Natural killer cell (primary cell): ENCODE data around the gene FAM131A. TPM values are rescaled to one million over a fixed set of nuclear protein-coding genes. Genes with fewer than 3 reads are reported as not detected.
A peak's percentile ranks its signal among the peaks of the same experiment; 100 is the strongest.

Source experiments
- ATAC-seq, 3 donors: fragments of 150-1000 bp in 2 of 3; fragments of 200-7000 bp in 1 of 3; cut with Tn5 transposase; 1 replicate in 1 of 3; 2 replicates in 2 of 3; pipeline ENCODE4 v1.10.0; 2021; ENCODE audit warnings: mild to moderate bottlenecking in 2 of 3, moderate library complexity in 2 of 3
- DNase-seq, 2 donors: peaks; one replicate each; pipeline versions ENCODE4 v3.0.0 to v3.0.0-alpha.2; 2013 to 2021; ENCODE audit warnings: mixed read lengths in 1 of 2
- H3K27ac ChIP-seq: one replicate; pipeline ENCODE4 v1.5.1; 2013; ENCODE audit warnings: mild to moderate bottlenecking, low read length
- H3K27me3 ChIP-seq: one replicate; pipeline ENCODE4 v1.6.1; 2013; ENCODE audit warnings: low read length; ENCODE audit not compliant: control insufficient read depth, insufficient read depth
- H3K36me3 ChIP-seq: one replicate; pipeline ENCODE4 v1.6.1; 2013; ENCODE audit warnings: low read length; ENCODE audit not compliant: control insufficient read depth, insufficient read depth
- H3K4me1 ChIP-seq: one replicate; pipeline ENCODE4 v1.6.1; 2013; ENCODE audit warnings: low read length; ENCODE audit not compliant: control insufficient read depth, insufficient read depth
- H3K4me3 ChIP-seq: one replicate; pipeline ENCODE4 v1.5.1; 2013; ENCODE audit warnings: low read length
- H3K9me3 ChIP-seq: one replicate; pipeline ENCODE4 v1.6.1; 2013; ENCODE audit warnings: low read length; ENCODE audit not compliant: control insufficient read depth, insufficient read depth
- H3K27ac Mint-ChIP-seq, 2 donors: one replicate each; pipeline ENCODE4 v1.8.0; 2022; ENCODE audit warnings: mild to moderate bottlenecking in 2 of 2, mixed read lengths in 2 of 2, moderate library complexity in 1 of 2
- H3K27me3 Mint-ChIP-seq, 2 donors: one replicate each; pipeline ENCODE4 v1.8.0; 2022; ENCODE audit warnings: low read depth in 2 of 2, mixed read lengths in 2 of 2
- H3K36me3 Mint-ChIP-seq: one replicate; pipeline ENCODE4 v1.8.0; 2022; ENCODE audit warnings: mixed read lengths
- H3K4me1 Mint-ChIP-seq, 2 donors: one replicate each; pipeline ENCODE4 v1.8.0; 2022; ENCODE audit warnings: mixed read lengths in 2 of 2
- H3K4me3 Mint-ChIP-seq: one replicate; pipeline ENCODE4 v1.8.0; 2022; ENCODE audit warnings: mild to moderate bottlenecking, moderate library complexity, mixed read lengths
- H3K9me3 Mint-ChIP-seq, 2 donors: one replicate each; pipeline ENCODE4 v1.8.0; 2022; ENCODE audit warnings: mixed read lengths in 2 of 2
- CTCF ChIP-seq: fragments of 200-600 bp; IDR thresholded peaks from one replicate; pipeline ENCODE4 v1.8.0; 2022; ENCODE audit warnings: antibody characterized with exemption
- WGBS: methylation state at CpG from one replicate; pipeline ENCODE4 v1.1.7; 2013; ENCODE audit warnings: missing lambda C conversion rate; ENCODE audit not compliant: insufficient coverage; 5-methylcytosine and 5-hydroxymethylcytosine counted together
- intact Hi-C: fragments of 100-400 bp; cut with micrococcal nuclease; formaldehyde crosslinking; loops from one replicate; pipeline ENCODE4 v1.14.2; 2022
- total RNA-seq, 4 donors: library from RNA; stranded (reverse); fragments of 120-200 nt in 1 of 4; gene quantifications; one replicate each; pipeline versions ENCODE4 v1.2.3 to v1.2.4, GENCODE V29; 2013 to 2022

The FAM131A gene
- total RNA-seq, 3 donors from 2014 or later (not counting 1 experiment from before 2014, with no cell fraction given): 6.9 to 8.8 (median 8.5) TPM

DNA sequence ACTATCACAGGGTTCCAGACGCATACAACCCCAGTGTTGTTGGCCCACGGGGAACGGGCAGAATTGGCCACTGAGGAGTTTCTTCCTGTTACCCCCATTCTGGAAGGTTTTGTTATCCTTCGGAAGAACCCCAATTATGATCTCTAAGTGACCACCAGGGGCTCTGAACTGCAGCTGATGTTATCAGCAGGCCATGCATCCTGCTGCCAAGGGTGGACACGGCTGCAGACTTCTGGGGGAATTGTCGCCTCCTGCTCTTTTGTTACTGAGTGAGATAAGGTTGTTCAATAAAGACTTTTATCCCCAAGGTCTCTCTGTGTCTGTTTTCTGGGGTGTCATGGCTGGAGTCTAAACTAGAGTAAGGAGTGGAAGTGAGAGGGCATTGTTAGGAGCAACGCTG is 28.7 kb upstream of the FAM131A start:
- Mint-ChIP-seq H3K27ac (no peak overlapping the region), H3K27me3 (no peaks in the 10 kb centered on the region), H3K36me3 (peaks cover 31% of the 10 kb centered on the region), H3K9me3 (no peaks in the 10 kb centered on the region), H3K4me3 (no peak overlapping the region), H3K4me1 (no peaks in the 10 kb centered on the region)
- no peak for TF ChIP-seq CTCF
- peaks cover under 1% of the 10 kb centered on the region for H3K4me1 ChIP-seq
- intact Hi-C loops: no loop called here
- no peaks in the 10 kb centered on the region for H3K27me3 ChIP-seq
- ATAC-seq (no peak), DNase-seq (no peak)
- H3K9me3 ChIP-seq: no peaks in the 10 kb centered on the region
- H3K36me3 ChIP-seq: peaks cover 46% of the 10 kb centered on the region
- no peak overlapping the region for H3K4me3 ChIP-seq
- WGBS: 84% methylated on average over 7 of the region's 7 CpGs
- H3K27ac ChIP-seq: no peak overlapping the region

- H3K36me3 ChIP-seq: peaks cover 21% of the 10 kb centered on the region
- H3K4me1 ChIP-seq: peaks cover 20% of the 10 kb centered on the region
- Mint-ChIP-seq H3K4me1 (peaks cover 6 to 14% of the 10 kb centered on the region in 2 donors), H3K36me3 (peaks cover 20% of the 10 kb centered on the region), H3K9me3 (no peaks in the 10 kb centered on the region), H3K27ac (peak overlapping the region in 1 of 2 donors; percentile 15), H3K4me3 (peak overlapping the region; percentile 2), H3K27me3 (no peaks in the 10 kb centered on the region)
- no peaks in the 10 kb centered on the region for H3K9me3 ChIP-seq
- TF ChIP-seq CTCF: no peak
- no peak overlapping the region for H3K27ac ChIP-seq
- H3K27me3 ChIP-seq: no peaks in the 10 kb centered on the region
- intact Hi-C loops: no loop called here
- DNase-seq (no peak), ATAC-seq (no peak)
- no peak overlapping the region for H3K4me3 ChIP-seq
These were observed 25.8 kb upstream of the FAM131A start for GRCh38 chr3:184311633-184312032.

GRCh38 chr3:184314363-184314699 is 23.1 kb upstream of the FAM131A start, which contains the start of gene EIF4G1:
TSS of gene EIF4G1 (plus strand) at chr3:184314606. CDS start at chr3:184315797, 1,191 bp downstream.
- Mint-ChIP-seq H3K27ac (peak within 1 kb of the TSS; percentile 82 to 91), H3K9me3 (no peaks in the 10 kb centered on the region), H3K36me3 (no peaks in the 10 kb centered on the region), H3K27me3 (no peaks in the 10 kb centered on the region), H3K4me3 (peak within 1 kb of the TSS; percentile 88), H3K4me1 (peaks cover 21 to 35% of the 10 kb centered on the region in 2 donors)
- TF ChIP-seq CTCF: no peak
- Histone ChIP-seq H3K4me3 (peak within 1 kb of the TSS; percentile 47), H3K36me3 (peaks cover 7% of the 10 kb centered on the region), H3K9me3 (no peaks in the 10 kb centered on the region), H3K4me1 (peaks cover 31% of the 10 kb centered on the region), H3K27me3 (no peaks in the 10 kb centered on the region), H3K27ac (peak within 1 kb of the TSS; percentile 89)
- DNase-seq: peak; percentile 94 to 98
- ATAC-seq: peak; percentile 80 to 94 (median 86)
- intact Hi-C loops: no loop called here
- under 1% methylated on average over 40 of the region's 40 CpGs for WGBS
